SK-N-SH (cell line): ENCODE results near the gene C2CD4D. TPM values are rescaled to one million over a fixed set of nuclear protein-coding genes. Genes with fewer than 3 reads are reported as not detected.

Source experiments
- CTCF ChIA-PET: fragments of 300-600, 350-600 bp; formaldehyde crosslinking; extraction: SDS; loops from one replicate; lab custom pipeline; 2021; lab: Yijun Ruan, JAX
- POLR2A ChIA-PET: fragments of 350-600 bp; sonication (Branson Sonifier 250); formaldehyde crosslinking; extraction: SDS; loops from one replicate; lab custom pipeline; 2020; ENCODE audit warnings: antibody characterized with exemption, inconsistent platforms; lab: Yijun Ruan, JAX
- DNase-seq: peaks from one replicate; pipeline ENCODE4 v3.0.0; 2012
- H2AFZ ChIP-seq: fragments of 200-600 bp; sonication (generic); 2 replicates; pipeline ENCODE4 v1.8.1; 2016; ENCODE audit warnings: antibody characterized with exemption, mild to moderate bottlenecking, low read depth
- H3F3A ChIP-seq: fragments of 200-600 bp; sonication (generic); replicated peaks from 2 replicates; pipeline ENCODE3; 2016; ENCODE audit warnings: antibody characterized with exemption, mild to moderate bottlenecking; ENCODE audit not compliant: insufficient read depth
- H3K27ac ChIP-seq, 2 experiments: fragments of 200-500 bp in 1 of 2; fragments of 200-600 bp in 1 of 2; sonication (Bioruptor generic) in 1 of 2; sonication (generic), shearing (Covaris generic) in 1 of 2; 2 replicates each; pipeline versions ENCODE4 v1.5.1 to v1.6.1; 2014 to 2016; ENCODE audit warnings: low read depth in 2 of 2, inconsistent platforms in 1 of 2, low read length in 1 of 2, mild to moderate bottlenecking in 1 of 2, mixed read lengths in 1 of 2
- H3K27me3 ChIP-seq: fragments of 200-600 bp; sonication (generic), shearing (Covaris generic); 2 replicates; pipeline ENCODE4 v1.6.1; 2016; ENCODE audit warnings: mixed run types; ENCODE audit not compliant: insufficient read depth
- H3K36me3 ChIP-seq, 2 experiments: fragments of 200-500 bp in 1 of 2; fragments of 200-600 bp in 1 of 2; sonication (Bioruptor generic) in 1 of 2; sonication (generic) in 1 of 2; replicated peaks in 1 of 2; 2 replicates each; pipeline versions ENCODE3 to v1.5.1; 2014 to 2016; ENCODE audit warnings: low read length in 1 of 2, mild to moderate bottlenecking in 1 of 2; ENCODE audit not compliant: insufficient read depth in 2 of 2, control insufficient read depth in 1 of 2
- H3K4me1 ChIP-seq, 2 experiments: fragments of 200-500 bp in 1 of 2; fragments of 200-600 bp in 1 of 2; sonication (Bioruptor generic) in 1 of 2; sonication (generic), shearing (Covaris generic) in 1 of 2; 2 replicates each; pipeline versions ENCODE4 v1.5.1 to v1.6.1; 2014 to 2016; ENCODE audit warnings: low read depth in 1 of 2, low read length in 1 of 2, mixed run types in 1 of 2; ENCODE audit not compliant: insufficient read depth in 2 of 2, control insufficient read depth in 1 of 2
- H3K4me2 ChIP-seq: fragments of 200-600 bp; sonication (generic), shearing (Covaris generic); 2 replicates; pipeline ENCODE4 v1.6.1; 2017; ENCODE audit warnings: mixed run types
- H3K4me3 ChIP-seq, 2 experiments: fragments of 200-500 bp in 1 of 2; fragments of 200-600 bp in 1 of 2; sonication (Bioruptor generic) in 1 of 2; sonication (generic), shearing (Covaris generic) in 1 of 2; 2 replicates each; pipeline versions ENCODE4 v1.5.1 to v1.8.1; 2014 to 2016; ENCODE audit warnings: low read depth in 2 of 2, inconsistent platforms in 1 of 2, low read length in 1 of 2, mild to moderate bottlenecking in 1 of 2, mixed read lengths in 1 of 2, moderate library complexity in 1 of 2
- H3K79me2 ChIP-seq: fragments of 200-600 bp; sonication (generic); 2 replicates; pipeline ENCODE4 v1.8.1; 2017; ENCODE audit warnings: mild to moderate bottlenecking; ENCODE audit not compliant: insufficient read depth
- H3K9ac ChIP-seq: fragments of 200-600 bp; sonication (generic); 2 replicates; pipeline ENCODE4 v1.6.1; 2017; ENCODE audit warnings: mixed run types
- H3K9me2 ChIP-seq: fragments of 200-600 bp; sonication (generic); 2 replicates; pipeline ENCODE4 v1.6.1; 2017; ENCODE audit warnings: mixed run types
- H3K9me3 ChIP-seq: fragments of 200-600 bp; sonication (generic); 2 replicates; pipeline ENCODE4 v1.6.1; 2017; ENCODE audit warnings: mixed run types, mild to moderate bottlenecking, moderate library complexity
- H4K20me1 ChIP-seq: fragments of 200-600 bp; sonication (generic); 2 replicates; pipeline ENCODE4 v1.6.1; 2017; ENCODE audit warnings: mild to moderate bottlenecking, mixed run types; ENCODE audit not compliant: insufficient read depth
- CTCF ChIP-seq: fragments of 200-600 bp; sonication (generic); IDR thresholded peaks from 2 replicates; pipeline ENCODE4 v1.6.1; 2017; ENCODE audit warnings: antibody characterized with exemption, mild to moderate bottlenecking, moderate library complexity
- GABPA ChIP-seq: IDR thresholded peaks from 2 replicates; pipeline ENCODE4 v1.4.0; 2012; ENCODE audit warnings: low read depth, mild to moderate bottlenecking
- NRF1 ChIP-seq: IDR thresholded peaks from 2 replicates; pipeline ENCODE4 v1.6.1; 2012; ENCODE audit warnings: low read depth, mild to moderate bottlenecking, low read length
- RAD21 ChIP-seq: IDR thresholded peaks from 2 replicates; pipeline ENCODE4 v1.6.1; 2012; ENCODE audit warnings: mild to moderate bottlenecking, low read length
- REST ChIP-seq: IDR thresholded peaks from 2 replicates; pipeline ENCODE4 v1.6.1; 2012; ENCODE audit warnings: mild to moderate bottlenecking, low read depth, low read length, moderate library complexity
- ZBTB33 ChIP-seq: IDR thresholded peaks from 2 replicates; pipeline ENCODE4 v1.4.0; 2012; ENCODE audit warnings: low read depth, borderline replicate concordance
- WGBS: methylation state at CpG from one replicate; pipeline ENCODE4 v1.1.6; 2017; ENCODE audit warnings: low lambda C conversion rate; 5-methylcytosine and 5-hydroxymethylcytosine counted together
- polyA plus RNA-seq, 3 experiments: library from polyadenylated mRNA; depleted of rRNA; stranded (reverse); fragments of >200 nt; gene quantifications; 2 replicates each; pipeline ENCODE4 v1.2.3, GENCODE V29; 2012

Gene C2CD4D
- polyA plus RNA-seq, 1 of the 3 experiments (the other 2 are of a cell fraction): not detected

GRCh38 chr1:151801310-151801820 is 38.3 kb downstream of the C2CD4D start:
- no peak overlapping the region for H3K4me3 ChIP-seq
- peaks cover 0 to 51% of the 10 kb centered on the region in 2 experiments; a peak in 2 of 4 replicates for H3K4me1 ChIP-seq
- no peak overlapping the region for H3K4me2 ChIP-seq
- no peak overlapping the region; a peak in 1 of 4 replicates for H3K27ac ChIP-seq
- DNase-seq: no peak
- 84% methylated on average over 8 of the region's 12 CpGs for WGBS
- H3K9ac ChIP-seq: no peak overlapping the region
- H3K79me2 ChIP-seq: no peaks in the 10 kb centered on the region
- H3F3A ChIP-seq: no peaks in the 10 kb centered on the region
- no peaks in the 10 kb centered on the region for H3K9me3 ChIP-seq
- no peaks in the 10 kb centered on the region for H3K36me3 ChIP-seq
- ChIA-PET CTCF (interaction anchor here (2.5 kb wide), 1 partner anchor 12 kb away, joined by 9 read pairs; no protein-coding TSS in a partner anchor), POLR2A (no interaction called here)
- no peaks in the 10 kb centered on the region for H3K9me2 ChIP-seq
- H2AFZ ChIP-seq: no peak overlapping the region
- TF ChIP-seq REST: no peak
- no peaks in the 10 kb centered on the region for H4K20me1 ChIP-seq
- peaks cover 53% of the 10 kb centered on the region for H3K27me3 ChIP-seq

- Histone ChIP-seq H3K79me2 (no peaks in the 10 kb centered on the region), H2AFZ (no peak overlapping the region), H3K36me3 (no peaks in the 10 kb centered on the region), H3K4me2 (no peak overlapping the region), H3K9me2 (no peaks in the 10 kb centered on the region), H3K27ac (no peak overlapping the region; a peak in 1 of 4 replicates), H3K27me3 (peaks cover 47% of the 10 kb centered on the region), H4K20me1 (no peaks in the 10 kb centered on the region), H3K4me1 (peaks cover 0 to 46% of the 10 kb centered on the region in 2 experiments; a peak in 2 of 4 replicates), H3F3A (no peaks in the 10 kb centered on the region), H3K4me3 (no peak overlapping the region), H3K9me3 (no peaks in the 10 kb centered on the region), H3K9ac (no peak overlapping the region)
- no peak for DNase-seq
- TF ChIP-seq ZBTB33 (no peak), NRF1 (no peak), REST (no peak), GABPA (no peak), CTCF (no peak), RAD21 (no peak)
- ChIA-PET POLR2A (no interaction called here), CTCF (interaction anchor here (0.6 kb wide), 1 partner anchor 1545 kb away, joined by 3 read pairs; no protein-coding TSS in a partner anchor)
- 56% methylated on average over 6 of the region's 8 CpGs for WGBS
Observed at GRCh38 chr1:151800830-151801229, 38.8 kb downstream of the C2CD4D start.
